ENCODE results near the gene RTN4. TPM values are rescaled to one million over a fixed set of nuclear protein-coding genes. Genes with fewer than 3 reads are reported as not detected.

The RTN4 gene
- total and polyA plus RNA-seq, 8 donors = 181 to 373 (median 200) TPM

- no peak for DNase-seq
- no peak overlapping the region for H3K27ac ChIP-seq
- H3K36me3 ChIP-seq = peaks cover 0 to 34% of the 10 kb centered on the region in 2 donors
- no peak for TF ChIP-seq CTCF (IDR thresholded peaks at IDR 0.05)
- H3K9me3 ChIP-seq = no peaks in the 10 kb centered on the region
- peaks cover 0 to 3% of the 10 kb centered on the region in 2 donors for H3K4me1 ChIP-seq
- H3K4me3 ChIP-seq = no peak overlapping the region
- no peaks in the 10 kb centered on the region for H3K27me3 ChIP-seq
- intact Hi-C loops (cut with DNase I) = no loop called here
- ATAC-seq = no peak
Observed at GRCh38 chr2:54965425-54965824, 84.8 kb downstream of the RTN4 start.

GRCh38 chr2:54964816-54965215 lies 85.4 kb downstream of the RTN4 start:
- peaks cover 0 to 29% of the 10 kb centered on the region in 2 donors for H3K36me3 ChIP-seq
- H3K4me3 ChIP-seq = no peak overlapping the region
- H3K4me1 ChIP-seq = peaks cover 0 to 3% of the 10 kb centered on the region in 2 donors
- TF ChIP-seq CTCF (IDR thresholded peaks at IDR 0.05) = no peak
- no peaks in the 10 kb centered on the region for H3K9me3 ChIP-seq
- intact Hi-C loops (cut with DNase I) = no loop called here
- ATAC-seq (no peak), DNase-seq (no peak)
- no peak overlapping the region for H3K27ac ChIP-seq
- no peaks in the 10 kb centered on the region for H3K27me3 ChIP-seq

GRCh38 chr2:54964271-54964670 lies 86.0 kb downstream of the RTN4 start:
- H3K4me1 ChIP-seq = peaks cover 0 to 3% of the 10 kb centered on the region in 2 donors
- no peaks in the 10 kb centered on the region for H3K9me3 ChIP-seq
- no peak overlapping the region for H3K27ac ChIP-seq
- H3K27me3 ChIP-seq = no peaks in the 10 kb centered on the region
- no peak overlapping the region for H3K4me3 ChIP-seq
- H3K36me3 ChIP-seq = peaks cover 0 to 24% of the 10 kb centered on the region in 2 donors
- no peak for TF ChIP-seq CTCF (IDR thresholded peaks at IDR 0.05)
- ATAC-seq (no peak), DNase-seq (no peak)
- intact Hi-C loops (cut with DNase I) = no loop called here

- intact Hi-C loops (cut with DNase I) = no loop called here
- ATAC-seq = peak; percentile 35
- H3K27me3 ChIP-seq = no peaks in the 10 kb centered on the region
- H3K9me3 ChIP-seq = no peaks in the 10 kb centered on the region
- no peak overlapping the region for H3K4me3 ChIP-seq
- H3K4me1 ChIP-seq = peaks cover 0 to 3% of the 10 kb centered on the region in 2 donors
- H3K36me3 ChIP-seq = peaks cover 0 to 16% of the 10 kb centered on the region in 2 donors
- TF ChIP-seq CTCF (IDR thresholded peaks at IDR 0.05) = no peak
- DNase-seq = no peak
- peak overlapping the region; percentile 35 to 59 for H3K27ac ChIP-seq
Observed at GRCh38 chr2:54963476-54963875, 86.8 kb downstream of the RTN4 start.

GRCh38 chr2:54962935-54963440 lies 87.3 kb downstream of the RTN4 start:
- Histone ChIP-seq H3K27me3 (no peaks in the 10 kb centered on the region), H3K4me1 (peaks cover 0 to 3% of the 10 kb centered on the region in 2 donors), H3K27ac (peak overlapping the region; percentile 35 to 59), H3K4me3 (no peak overlapping the region), H3K9me3 (no peaks in the 10 kb centered on the region), H3K36me3 (peaks cover 0 to 11% of the 10 kb centered on the region in 2 donors)
- no peak for TF ChIP-seq CTCF (IDR thresholded peaks at IDR 0.05)
- peak; percentile 83 for ATAC-seq
- intact Hi-C loops (cut with DNase I) = no loop called here
- DNase-seq = no peak

Data from left lung (tissue), 10 donors.